Right lobe of liver (tissue), 6 donors: ENCODE data around the gene IFITM10. TPM values are rescaled to one million over a fixed set of nuclear protein-coding genes. Genes with fewer than 3 reads are reported as not detected.

ENCODE experiments used
- ATAC-seq, 4 donors: fragments of 200-7000 bp; cut with Tn5 transposase; one replicate each; pipeline ENCODE4 v1.9.1; 2020; ENCODE audit warnings: mild to moderate bottlenecking in 4 of 4, moderate library complexity in 4 of 4
- DNase-seq, 3 donors: peaks; one replicate each; pipeline ENCODE4 v3.0.0-alpha.2; 2020
- H3K27ac ChIP-seq, 3 donors: fragments of 200-600 bp; one replicate each; pipeline ENCODE4 v1.8.0; 2022
- H3K27me3 ChIP-seq, 2 donors: fragments of 200-600 bp; one replicate each; pipeline ENCODE4 v1.8.0; 2022
- H3K36me3 ChIP-seq, 4 donors: fragments of 200-600 bp; sonication (generic) in 1 of 4; one replicate each; pipeline versions ENCODE4 v1.5.1 to v1.8.0; 2017 to 2022; ENCODE audit warnings: control low read depth in 1 of 4
- H3K4me1 ChIP-seq, 4 donors: fragments of 200-600 bp; sonication (generic) in 1 of 4; one replicate each; pipeline versions ENCODE4 v1.5.1 to v1.8.0; 2017 to 2022; ENCODE audit warnings: control low read depth in 1 of 4
- H3K4me3 ChIP-seq, 3 donors: fragments of 200-600 bp; one replicate each; pipeline ENCODE4 v1.8.0; 2022
- H3K9me3 ChIP-seq, 4 donors: fragments of 200-600 bp; sonication (generic) in 1 of 4; one replicate each; pipeline versions ENCODE4 v1.5.1 to v1.8.0; 2017 to 2022; ENCODE audit warnings: control low read depth in 1 of 4
- POLR2A ChIP-seq: fragments of 450-650 bp; IDR thresholded peaks from one replicate; pipeline ENCODE4 v1.6.1; 2017; ENCODE audit warnings: antibody characterized with exemption, mild to moderate bottlenecking
- WGBS: methylation state at CpG from one replicate; pipeline ENCODE4 v1.1.6; 2018; ENCODE audit warnings: low coverage, low lambda C conversion rate; ENCODE audit not compliant: insufficient coverage; ENCODE audit errors: missing lambda C conversion rate; 5-methylcytosine and 5-hydroxymethylcytosine counted together
- intact Hi-C, 2 donors: fragments of 100-400 bp; cut with DNase I; formaldehyde crosslinking; loops; one replicate each; pipeline versions ENCODE4 v1.11.2 to v1.14.1; 2022
- total RNA-seq, 6 experiments: library from RNA; depleted of rRNA in 2 of 6; stranded (reverse); fragments of >200 nt in 2 of 6; fragmentation: NEBNext Ultra II Directional in 3 of 6; extraction: Animal tissue kit (Norgen Biotek cat#: 25700) in 3 of 6; gene quantifications; one replicate each; pipeline versions ENCODE4 v1.1.0 to v1.2.4, GENCODE V29; 2016 to 2023
- TF ChIP-seq, protein P1 (sequence below), 4 donors: fragments of 200-600 bp in 3 of 4; fragments of 450-650 bp in 1 of 4; IDR thresholded peaks; one replicate each; pipeline versions ENCODE4 v1.5.1 to v1.8.0; 2016 to 2022; ENCODE audit warnings: antibody characterized with exemption in 4 of 4, mild to moderate bottlenecking in 2 of 4
- donor health status: DM: no; HTN: yes; CAD: no.
- donor health status: DM: no; HTN: no; CAD: no.
- donor health status: DM: no; HTN: no; CAD: no.
- donor health status: DM: no; HTN: yes; CAD: no.
- donor health status: DM: no; HTN: yes; CAD: no.

IFITM10 gene
- total RNA-seq, 6 experiments from 2014 or later = 1.3 to 11.4 (median 6.7) TPM

GRCh38 chr11:1694064-1694845 lies 56.1 kb downstream of the IFITM10 start:
- H3K4me1 ChIP-seq = peaks cover 0 to 39% (median 18%) of the 10 kb centered on the region in 4 donors
- no peaks in the 10 kb centered on the region for H3K9me3 ChIP-seq
- ATAC-seq (peak; percentile 47 to 66 (median 61)), DNase-seq (peak; percentile 91 to 93 (median 92))
- H3K27ac ChIP-seq = peak overlapping the region; percentile 45 to 90 (median 90)
- TF ChIP-seq, protein P1, sequence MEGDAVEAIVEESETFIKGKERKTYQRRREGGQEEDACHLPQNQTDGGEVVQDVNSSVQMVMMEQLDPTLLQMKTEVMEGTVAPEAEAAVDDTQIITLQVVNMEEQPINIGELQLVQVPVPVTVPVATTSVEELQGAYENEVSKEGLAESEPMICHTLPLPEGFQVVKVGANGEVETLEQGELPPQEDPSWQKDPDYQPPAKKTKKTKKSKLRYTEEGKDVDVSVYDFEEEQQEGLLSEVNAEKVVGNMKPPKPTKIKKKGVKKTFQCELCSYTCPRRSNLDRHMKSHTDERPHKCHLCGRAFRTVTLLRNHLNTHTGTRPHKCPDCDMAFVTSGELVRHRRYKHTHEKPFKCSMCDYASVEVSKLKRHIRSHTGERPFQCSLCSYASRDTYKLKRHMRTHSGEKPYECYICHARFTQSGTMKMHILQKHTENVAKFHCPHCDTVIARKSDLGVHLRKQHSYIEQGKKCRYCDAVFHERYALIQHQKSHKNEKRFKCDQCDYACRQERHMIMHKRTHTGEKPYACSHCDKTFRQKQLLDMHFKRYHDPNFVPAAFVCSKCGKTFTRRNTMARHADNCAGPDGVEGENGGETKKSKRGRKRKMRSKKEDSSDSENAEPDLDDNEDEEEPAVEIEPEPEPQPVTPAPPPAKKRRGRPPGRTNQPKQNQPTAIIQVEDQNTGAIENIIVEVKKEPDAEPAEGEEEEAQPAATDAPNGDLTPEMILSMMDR (IDR thresholded peaks at IDR 0.05) = peak; percentile 95 to 97 (median 96)
- TF ChIP-seq POLR2A = no peak
- intact Hi-C loops = loop anchor here (2.0 to 5.0 kb wide), 2 partner anchors 42 to 139 kb away; no protein-coding TSS in a partner anchor
- peak overlapping the region in 2 of 3 donors; percentile 26 to 48 for H3K4me3 ChIP-seq
- no peaks in the 10 kb centered on the region for H3K27me3 ChIP-seq
- WGBS = 62% methylated on average over 14 of the region's 45 CpGs
- no peaks in the 10 kb centered on the region for H3K36me3 ChIP-seq

DNA sequence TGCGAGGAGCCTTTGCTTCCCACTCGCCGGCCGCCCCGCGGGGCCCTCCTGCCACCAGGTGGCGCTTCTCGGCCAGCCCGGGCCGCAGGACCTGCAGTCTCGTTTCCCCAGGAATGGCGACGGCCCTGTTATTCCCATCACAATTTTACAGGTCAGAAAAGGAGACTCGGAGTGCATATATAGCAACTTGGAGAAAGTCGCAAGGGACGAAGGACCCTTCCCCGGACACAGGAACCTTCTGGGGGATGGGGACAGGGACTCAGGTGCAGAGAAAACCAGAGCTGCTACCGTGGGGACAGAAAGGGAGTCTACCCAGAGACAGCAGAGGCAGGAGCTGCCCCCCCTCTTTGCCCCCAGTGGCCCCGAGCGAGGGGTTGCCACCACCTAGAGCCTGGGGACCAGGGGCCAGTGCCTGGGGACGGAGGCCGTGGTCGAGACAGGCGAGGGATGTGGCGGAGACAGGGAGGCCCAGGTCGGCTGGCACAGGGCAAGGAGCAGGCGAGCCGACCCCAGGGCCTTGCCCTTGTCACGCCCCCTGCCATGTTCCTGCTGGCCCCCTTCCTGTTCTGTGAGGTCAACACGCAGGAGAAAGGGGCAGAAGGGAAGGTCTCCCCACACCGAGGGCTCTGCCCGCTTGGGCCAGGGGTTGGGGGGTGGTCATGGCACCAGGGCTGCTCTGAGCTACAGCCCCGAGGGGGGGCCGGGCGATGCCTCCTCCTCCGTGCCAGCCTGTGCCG lies 56.9 kb downstream of the IFITM10 start:
- DNase-seq (peak; percentile 81 to 85 (median 85)), ATAC-seq (peak; percentile 4 to 31 (median 20))
- Histone ChIP-seq H3K36me3 (no peaks in the 10 kb centered on the region), H3K27ac (peak overlapping the region; percentile 45 to 90 (median 90)), H3K4me3 (peak overlapping the region in 2 of 3 donors; percentile 26 to 48), H3K27me3 (no peaks in the 10 kb centered on the region), H3K9me3 (no peaks in the 10 kb centered on the region), H3K4me1 (peaks cover 0 to 42% (median 18%) of the 10 kb centered on the region in 4 donors)
- intact Hi-C loops = loop anchor here (2.0 to 5.0 kb wide), 2 partner anchors 41 to 139 kb away; no protein-coding TSS in a partner anchor
- WGBS = 0% methylated on average over 7 of the region's 37 CpGs
- no peak for TF ChIP-seq POLR2A
- TF ChIP-seq, protein P1 (IDR thresholded peaks at IDR 0.05) = peak; percentile 86 to 95 (median 94)

GRCh38 chr11:1692708-1693326 lies 57.6 kb downstream of the IFITM10 start:
- intact Hi-C loops = loop anchor here in 1 of 2 donors (5.0 kb wide), 1 partner anchor 41 kb away; no protein-coding TSS in a partner anchor
- Histone ChIP-seq H3K4me3 (peak overlapping the region in 1 of 3 donors; percentile 26), H3K4me1 (peaks cover 0 to 42% (median 18%) of the 10 kb centered on the region in 4 donors), H3K27ac (peak overlapping the region; percentile 78 to 90 (median 90)), H3K27me3 (no peaks in the 10 kb centered on the region), H3K36me3 (no peaks in the 10 kb centered on the region), H3K9me3 (no peaks in the 10 kb centered on the region)
- no peak for DNase-seq
- no peak for ATAC-seq
- no peak for TF ChIP-seq POLR2A
- TF ChIP-seq, protein P1 (IDR thresholded peaks at IDR 0.05) = no peak
- WGBS = 9% methylated on average over 13 of the region's 20 CpGs
